H1 (cell line): ENCODE measurements around the gene SLIRP. TPM values are rescaled to one million over a fixed set of nuclear protein-coding genes. Genes with fewer than 3 reads are reported as not detected.
A peak's percentile ranks its signal among the peaks of the same experiment; 100 is the strongest.

ENCODE experiments used
- ATF2 ChIP-seq: IDR thresholded peaks from 2 replicates; pipeline ENCODE4 v1.6.1; 2012; ENCODE audit warnings: low read length, inconsistent platforms
- CBX8 ChIP-seq: fragments of 300-800, 300-1000 bp; sonication (generic); IDR thresholded peaks from 2 replicates; pipeline ENCODE4 v1.7.1; 2016; ENCODE audit warnings: low read depth, low read length, borderline replicate concordance
- CHD1 ChIP-seq: IDR thresholded peaks from 2 replicates; pipeline ENCODE4 v1.6.1; 2012; ENCODE audit warnings: low read depth, low read length, improper control_type of control experiment
- CREB1 ChIP-seq: IDR thresholded peaks from 2 replicates; pipeline ENCODE4 v1.6.1; 2012; ENCODE audit warnings: inconsistent platforms
- CTCF ChIP-seq, 3 experiments: IDR thresholded peaks; 1 replicate in 2 of 3; 2 replicates in 1 of 3; pipeline versions ENCODE4 v1.5.1 to v1.6.1; 2011; ENCODE audit warnings: low read length in 3 of 3, mild to moderate bottlenecking in 3 of 3, inconsistent platforms in 2 of 3, low read depth in 1 of 3, moderate library complexity in 1 of 3; ENCODE audit not compliant: insufficient read depth in 1 of 3; ENCODE audit errors: control extremely low read depth in 1 of 3
- E2F6 ChIP-seq: IDR thresholded peaks from 2 replicates; pipeline ENCODE4 v1.6.1; 2012; ENCODE audit warnings: inconsistent platforms
- KDM5A ChIP-seq: fragments of 200-600 bp; IDR thresholded peaks from 2 replicates; pipeline ENCODE4 v1.7.1; 2012; ENCODE audit warnings: mild to moderate bottlenecking, low read length, inconsistent platforms, mixed read lengths
- MAFK ChIP-seq: IDR thresholded peaks from 2 replicates; pipeline ENCODE4 v1.6.1; 2012; ENCODE audit warnings: low read depth, mild to moderate bottlenecking, improper control_type of control experiment, low read length
- PHF8 ChIP-seq: fragments of 200-600 bp; sonication (generic); conservative IDR thresholded peaks from 2 replicates; pipeline ENCODE4 v1.7.1; 2012; ENCODE audit warnings: low read depth, mild to moderate bottlenecking, inconsistent platforms, low read length, moderate library complexity
- POLR2AphosphoS5 ChIP-seq: IDR thresholded peaks from 2 replicates; pipeline ENCODE4 v1.6.1; 2011; ENCODE audit warnings: low read depth, low read length
- RBBP5 ChIP-seq: IDR thresholded peaks from 2 replicates; pipeline ENCODE4 v1.7.1; 2012; ENCODE audit warnings: low read depth, mild to moderate bottlenecking, inconsistent platforms, low read length, moderate library complexity, borderline replicate concordance
- RXRA ChIP-seq: IDR thresholded peaks from 2 replicates; pipeline ENCODE4 v1.6.1; 2011; ENCODE audit warnings: low read depth, mild to moderate bottlenecking, low read length, moderate library complexity; ENCODE audit not compliant: insufficient read depth
- SAP30 ChIP-seq: fragments of 300-600 bp; sonication (generic); IDR thresholded peaks from 2 replicates; pipeline ENCODE4 v1.7.1; 2012; ENCODE audit warnings: low read length, moderate library complexity, mild to moderate bottlenecking, inconsistent platforms; ENCODE audit not compliant: insufficient read depth, insufficient replicate concordance
- SIX5 ChIP-seq: IDR thresholded peaks from 2 replicates; pipeline ENCODE4 v1.6.1; 2011; ENCODE audit warnings: mild to moderate bottlenecking, low read depth, low read length
- SUZ12 ChIP-seq: fragments of 200-600 bp; sonication (generic); IDR thresholded peaks from 2 replicates; pipeline ENCODE4 v1.6.1; 2012; ENCODE audit warnings: mild to moderate bottlenecking, inconsistent platforms, low read length, moderate library complexity, mixed read lengths
- TAF1 ChIP-seq: IDR thresholded peaks from 2 replicates; pipeline ENCODE4 v1.6.1; 2011; ENCODE audit warnings: mild to moderate bottlenecking, low read depth, low read length
- TBP ChIP-seq: IDR thresholded peaks from 2 replicates; pipeline ENCODE4 v1.6.1; 2011; ENCODE audit warnings: low read depth, low read length, improper control_type of control experiment
- TCF12 ChIP-seq: IDR thresholded peaks from 2 replicates; pipeline ENCODE4 v1.6.1; 2011; ENCODE audit warnings: low read depth, mild to moderate bottlenecking, low read length
- TEAD4 ChIP-seq: IDR thresholded peaks from 2 replicates; pipeline ENCODE4 v1.6.1; 2012; ENCODE audit warnings: low read depth, low read length, inconsistent platforms, mixed read lengths
- polyA plus RNA-seq, 7 experiments: library from polyadenylated mRNA; depleted of rRNA in 3 of 7; stranded (reverse) in 5 of 7; unstranded in 2 of 7; fragments of >200 nt in 5 of 7; fragments of 200-250 nt in 2 of 7; gene quantifications; 1 replicate in 5 of 7; 2 replicates in 1 of 7; 4 replicates in 1 of 7; pipeline versions ENCODE4 v1.2.1 to v1.2.3, GENCODE V29; 2011 to 2013; ENCODE audit warnings: missing spikeins in 2 of 7, mixed read lengths in 2 of 7
- total RNA-seq: library from RNA; stranded (reverse); fragmentation: NEBNext Ultra II Directional; extraction: Animal tissue kit (Norgen Biotek cat#: 25700); gene quantifications from 2 replicates; pipeline ENCODE4 v1.2.1, GENCODE V29; 2021

Gene SLIRP
- total and polyA plus RNA-seq, 2 of the 8 experiments (the other 6 are each of a cell fraction or from before 2014, with no cell fraction given): 374 to 383 TPM

- TF ChIP-seq RBBP5 (0 out of 2 replicates have a peak, but pooled peaks have one; percentile 68), CHD1 (no peak; the same call in 1 of the 2 replicates), MAFK (no peak), CTCF (IDR thresholded peaks at IDR 0.05; ENCODE audit: control extremely low read depth in 1 of 3, insufficient read depth in 1 of 3, low read depth in 1 of 3, low read length in 3 of 3) (no peak), SAP30 (peak; percentile 24), KDM5A (peak; percentile 77), POLR2AphosphoS5 (peak; percentile 80), E2F6 (0 out of 2 replicates have a peak, but pooled peaks have one; percentile 7), CBX8 (no peak), PHF8 (peak; percentile 98), TBP (peak; percentile 49), SIX5 (no peak), ATF2 (0 out of 2 replicates have a peak, but pooled peaks have one; percentile 25), TAF1 (peak; percentile 84), TCF12 (no peak), RXRA (no peak), CREB1 (0 out of 2 replicates have a peak, but pooled peaks have one; percentile 68), SUZ12 (no peak), TEAD4 (no peak)
Observed at GRCh38 chr14:77760381-77761204, 52.7 kb downstream of the SLIRP start, which contains the start of gene SNW1 (continued).
